DOHH2 (cell line): Measurements from ENCODE around the gene CCNI2.
A peak's percentile ranks its signal among the peaks of the same experiment; 100 is the strongest.

Experiments used
- H3F3A ChIP-seq: fragments of 200-600 bp; sonication (generic), shearing (Covaris generic); 2 replicates; pipeline ENCODE4 v1.6.0; 2016; ENCODE audit warnings: antibody characterized with exemption, mild to moderate bottlenecking; ENCODE audit not compliant: control insufficient read depth, insufficient read depth
- H3K27ac ChIP-seq: fragments of 200-600 bp; sonication (generic); 2 replicates; pipeline ENCODE4 v1.5.1; 2014; ENCODE audit warnings: low read depth, mild to moderate bottlenecking, low read length, moderate library complexity
- H3K27me3 ChIP-seq: fragments of 200-600 bp; sonication (generic); 2 replicates; pipeline ENCODE4 v1.6.1; 2014; ENCODE audit warnings: mild to moderate bottlenecking, low read length, mixed read lengths; ENCODE audit not compliant: control insufficient read depth
- H3K36me3 ChIP-seq: fragments of 200-600 bp; sonication (generic); 2 replicates; pipeline ENCODE4 v1.6.1; 2014; ENCODE audit warnings: mild to moderate bottlenecking, low read length, moderate library complexity, mixed read lengths; ENCODE audit not compliant: control insufficient read depth
- H3K4me1 ChIP-seq: fragments of 200-600 bp; sonication (generic); 2 replicates; pipeline ENCODE4 v1.6.1; 2014; ENCODE audit warnings: mild to moderate bottlenecking, low read length, mixed read lengths; ENCODE audit not compliant: control insufficient read depth
- H3K4me2 ChIP-seq: fragments of 200-600 bp; sonication (generic); 2 replicates; pipeline ENCODE4 v1.6.0; 2014; ENCODE audit warnings: mild to moderate bottlenecking, low read length, moderate library complexity
- H3K4me3 ChIP-seq: fragments of 200-600 bp; sonication (generic); 2 replicates; pipeline ENCODE4 v1.5.1; 2014; ENCODE audit warnings: mild to moderate bottlenecking, low read length, mixed read lengths
- H3K79me2 ChIP-seq: fragments of 200-600 bp; sonication (generic); 2 replicates; pipeline ENCODE4 v1.6.1; 2014; ENCODE audit warnings: mild to moderate bottlenecking, low read length, mixed read lengths; ENCODE audit not compliant: control insufficient read depth
- H3K9me2 ChIP-seq: fragments of 200-600 bp; sonication (generic); replicated peaks from 2 replicates; pipeline ENCODE4 v1.6.1; 2014; ENCODE audit warnings: mild to moderate bottlenecking, low read length, mixed read lengths; ENCODE audit not compliant: control insufficient read depth
- H3K9me3 ChIP-seq: fragments of 200-600 bp; sonication (generic); 2 replicates; pipeline ENCODE4 v1.6.1; 2014; ENCODE audit warnings: antibody characterized with exemption, low read length, mixed read lengths; ENCODE audit not compliant: control insufficient read depth, insufficient read depth
- H4K20me1 ChIP-seq: fragments of 200-600 bp; sonication (generic); 2 replicates; pipeline ENCODE4 v1.6.0; 2014; ENCODE audit warnings: low read depth, mild to moderate bottlenecking, antibody characterized with exemption, low read length, moderate library complexity; ENCODE audit not compliant: control insufficient read depth, insufficient read depth
- CTCF ChIP-seq: fragments of 200-600 bp; sonication (generic); IDR thresholded peaks from one replicate; pipeline ENCODE4 v1.5.1; 2014; ENCODE audit warnings: antibody characterized with exemption, mild to moderate bottlenecking, low read depth, low read length; ENCODE audit not compliant: poor library complexity, severe bottlenecking
- EZH2phosphoT487 ChIP-seq: fragments of 200-600 bp; sonication (generic); IDR thresholded peaks from 2 replicates; pipeline ENCODE4 v1.6.1; 2017; ENCODE audit warnings: borderline replicate concordance, mild to moderate bottlenecking, antibody characterized with exemption, low read length, moderate library complexity, mixed read lengths

CCNI2 gene

GRCh38 chr5:132736853-132737833 is 10.1 kb upstream of the CCNI2 start, which contains the start of gene KIF3A:
Gene KIF3A, minus strand, starts transcription at chr5:132737546. Its CDS starts 127 bp downstream, at chr5:132737419.
- Histone ChIP-seq H3K9me3 (no peaks in the 10 kb centered on the region), H3K27ac (no peak within 1 kb of the TSS), H3K4me2 (peak within 1 kb of the TSS; percentile 76), H3K4me1 (peaks cover 20% of the 10 kb centered on the region), H3F3A (no peaks in the 10 kb centered on the region), H3K27me3 (peaks cover 3% of the 10 kb centered on the region), H3K79me2 (peaks cover 16% of the 10 kb centered on the region), H3K36me3 (no peaks in the 10 kb centered on the region), H3K9me2 (no peaks in the 10 kb centered on the region), H4K20me1 (no peaks in the 10 kb centered on the region), H3K4me3 (peak within 1 kb of the TSS; percentile 85)
- TF ChIP-seq CTCF (no peak), EZH2phosphoT487 (no peak)

DNA sequence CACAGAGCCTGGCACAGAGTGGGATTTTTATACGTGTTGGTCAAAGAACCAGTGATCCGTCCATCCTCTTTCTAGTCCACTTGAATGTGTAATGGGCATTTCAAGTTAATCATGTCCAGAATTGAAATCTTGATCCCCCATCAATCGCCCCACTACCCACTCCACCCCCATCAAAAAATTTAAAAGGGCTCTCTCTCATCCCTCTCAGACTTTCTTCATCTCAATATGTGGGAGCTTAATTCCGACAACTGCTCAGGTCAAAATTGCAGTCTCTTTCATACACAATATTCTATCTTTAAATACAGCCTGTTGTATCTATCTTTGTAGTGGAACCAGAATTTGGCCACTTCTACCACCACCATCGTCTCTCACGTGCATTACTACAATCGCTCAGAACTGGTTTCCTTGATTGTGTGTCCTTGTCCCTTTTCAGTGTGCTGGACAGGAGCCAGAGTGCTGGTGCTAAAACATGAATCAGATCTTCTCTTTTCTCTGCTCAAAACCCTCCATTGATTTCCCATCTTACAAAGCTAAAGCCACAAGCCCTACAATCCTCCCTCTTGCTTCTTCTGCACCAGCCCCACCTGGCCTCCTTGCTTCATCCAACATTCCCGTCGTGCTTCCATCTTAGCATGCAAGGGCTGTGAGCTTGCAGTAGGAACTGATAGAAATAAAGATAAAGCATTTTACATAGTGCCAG is 9.1 kb upstream of the CCNI2 start:
- H3K27me3 ChIP-seq = peaks cover 5% of the 10 kb centered on the region
- no peaks in the 10 kb centered on the region for H4K20me1 ChIP-seq
- peaks cover 20% of the 10 kb centered on the region for H3K4me1 ChIP-seq
- peak overlapping the region; percentile 85 for H3K4me3 ChIP-seq
- peak overlapping the region; percentile 76 for H3K4me2 ChIP-seq
- peaks cover 16% of the 10 kb centered on the region for H3K79me2 ChIP-seq
- no peak overlapping the region for H3K27ac ChIP-seq
- no peaks in the 10 kb centered on the region for H3K9me2 ChIP-seq
- no peaks in the 10 kb centered on the region for H3K36me3 ChIP-seq
- no peak for TF ChIP-seq EZH2phosphoT487
- TF ChIP-seq CTCF = no peak
- no peaks in the 10 kb centered on the region for H3F3A ChIP-seq
- H3K9me3 ChIP-seq = no peaks in the 10 kb centered on the region

DNA sequence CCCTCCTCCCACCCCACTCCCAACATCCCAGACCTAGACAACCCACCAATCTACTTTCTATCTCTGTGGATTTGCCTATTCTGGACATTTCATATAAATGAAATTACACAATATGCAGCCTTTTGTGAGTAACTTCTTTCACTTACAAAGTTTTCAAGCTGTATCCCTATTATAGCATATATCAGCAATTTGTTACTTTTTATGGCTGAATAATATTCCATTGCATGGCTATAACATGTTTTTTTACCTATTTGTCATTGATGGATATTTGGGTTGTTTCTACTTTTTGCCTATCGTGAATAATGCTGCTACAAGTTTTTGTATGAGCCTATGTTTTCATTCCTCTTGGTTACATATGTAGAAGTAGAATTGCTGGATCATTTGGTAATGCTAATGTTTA is 8.0 kb upstream of the CCNI2 start:
- Histone ChIP-seq H3K4me1 (peaks cover 20% of the 10 kb centered on the region), H3K9me3 (no peaks in the 10 kb centered on the region), H3K27ac (no peak overlapping the region), H3K27me3 (peaks cover 5% of the 10 kb centered on the region), H3K36me3 (no peaks in the 10 kb centered on the region), H3K4me2 (no peak overlapping the region), H3K79me2 (peaks cover 16% of the 10 kb centered on the region), H3K4me3 (no peak overlapping the region), H3K9me2 (no peaks in the 10 kb centered on the region), H3F3A (no peaks in the 10 kb centered on the region), H4K20me1 (no peaks in the 10 kb centered on the region)
- no peak for TF ChIP-seq EZH2phosphoT487
- no peak for TF ChIP-seq CTCF
